ENCODE data around the gene EHHADH.

DNA sequence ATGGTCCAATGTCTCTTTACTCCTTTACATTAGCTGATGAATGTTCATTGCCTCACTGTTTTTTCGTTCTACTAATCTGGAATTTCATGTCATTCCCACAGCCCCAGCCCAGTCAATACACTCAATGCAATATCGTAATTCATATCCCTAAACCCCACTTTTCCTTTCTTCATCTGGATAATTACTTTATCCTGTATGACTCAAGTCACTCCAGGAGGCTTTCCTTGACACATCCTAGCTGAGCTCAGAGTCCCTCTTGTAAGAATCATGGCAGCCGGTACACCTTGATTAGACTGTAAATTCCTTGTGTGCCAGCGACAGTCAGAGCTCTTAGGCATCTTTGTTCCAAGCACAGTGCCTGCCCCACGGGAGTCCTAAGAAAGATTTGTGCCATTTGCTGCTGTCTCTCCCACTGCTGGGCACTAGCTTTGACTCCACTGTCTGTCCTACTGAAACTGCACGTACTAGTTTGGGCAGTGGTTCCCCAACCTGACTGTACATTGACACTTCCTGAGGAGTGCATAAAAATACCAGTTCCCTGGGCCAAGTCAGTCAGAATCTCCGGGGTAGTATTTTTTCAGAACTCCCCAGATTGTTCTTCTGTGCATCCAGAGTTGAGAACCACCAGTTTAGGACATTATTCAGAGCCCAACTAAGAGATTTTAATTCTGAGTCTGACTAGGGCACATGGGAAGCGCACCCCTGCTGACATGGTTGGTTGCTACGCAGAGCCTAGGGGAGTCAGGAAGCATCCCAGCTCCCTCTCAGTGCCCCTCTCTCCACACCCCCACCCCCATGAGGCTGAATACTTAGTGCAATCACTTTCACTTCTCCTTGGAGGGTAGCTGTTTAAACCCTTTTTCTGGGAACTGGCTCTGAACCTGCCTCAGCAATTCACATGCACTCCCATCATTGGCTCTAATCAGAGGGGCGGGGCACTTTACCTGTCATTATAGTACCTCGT is 81.5 kb downstream of the EHHADH start:
- TF ChIP-seq, protein P1, sequence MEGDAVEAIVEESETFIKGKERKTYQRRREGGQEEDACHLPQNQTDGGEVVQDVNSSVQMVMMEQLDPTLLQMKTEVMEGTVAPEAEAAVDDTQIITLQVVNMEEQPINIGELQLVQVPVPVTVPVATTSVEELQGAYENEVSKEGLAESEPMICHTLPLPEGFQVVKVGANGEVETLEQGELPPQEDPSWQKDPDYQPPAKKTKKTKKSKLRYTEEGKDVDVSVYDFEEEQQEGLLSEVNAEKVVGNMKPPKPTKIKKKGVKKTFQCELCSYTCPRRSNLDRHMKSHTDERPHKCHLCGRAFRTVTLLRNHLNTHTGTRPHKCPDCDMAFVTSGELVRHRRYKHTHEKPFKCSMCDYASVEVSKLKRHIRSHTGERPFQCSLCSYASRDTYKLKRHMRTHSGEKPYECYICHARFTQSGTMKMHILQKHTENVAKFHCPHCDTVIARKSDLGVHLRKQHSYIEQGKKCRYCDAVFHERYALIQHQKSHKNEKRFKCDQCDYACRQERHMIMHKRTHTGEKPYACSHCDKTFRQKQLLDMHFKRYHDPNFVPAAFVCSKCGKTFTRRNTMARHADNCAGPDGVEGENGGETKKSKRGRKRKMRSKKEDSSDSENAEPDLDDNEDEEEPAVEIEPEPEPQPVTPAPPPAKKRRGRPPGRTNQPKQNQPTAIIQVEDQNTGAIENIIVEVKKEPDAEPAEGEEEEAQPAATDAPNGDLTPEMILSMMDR (IDR thresholded peaks at IDR 0.05), result no peak
- no peak for TF ChIP-seq POLR2A (IDR thresholded peaks at IDR 0.05)
